B cell (primary cell): ENCODE measurements around the gene DOCK8. TPM values are rescaled to one million over a fixed set of nuclear protein-coding genes. Genes with fewer than 3 reads are reported as not detected.

ENCODE experiments used
- ATAC-seq: fragments of 200-7000 bp; cut with Tn5 transposase; one replicate; pipeline ENCODE4 v1.10.0; 2021; ENCODE audit warnings: low read depth, mild to moderate bottlenecking, moderate number of reproducible peaks, moderate library complexity
- CTCF ChIA-PET: fragments of 350-600 bp; sonication (Branson Sonifier 250); formaldehyde crosslinking; loops from one replicate; lab custom pipeline; 2021; ENCODE audit warnings: antibody characterized with exemption, inconsistent platforms; lab: Charles Lee
- POLR2A ChIA-PET: fragments of 350-600 bp; sonication (Branson Sonifier 250); formaldehyde crosslinking; loops from one replicate; lab custom pipeline; 2021; ENCODE audit warnings: antibody characterized with exemption; lab: Charles Lee
- DNase-seq: peaks from one replicate; pipeline ENCODE4 v3.0.0; 2013
- H2AFZ ChIP-seq: 2 replicates; pipeline ENCODE4 v1.6.1; 2012; ENCODE audit warnings: mild to moderate bottlenecking, low read depth, low read length; ENCODE audit not compliant: insufficient read depth, poor library complexity, severe bottlenecking
- H3K27ac ChIP-seq, 2 donors: 1 replicate in 1 of 2; 2 replicates in 1 of 2; pipeline ENCODE4 v1.5.1; 2012 to 2013; ENCODE audit warnings: low read length in 2 of 2, mild to moderate bottlenecking in 2 of 2, moderate library complexity in 1 of 2
- H3K27me3 ChIP-seq, 4 experiments: fragments of 200-600 bp in 1 of 4; sonication (generic) in 1 of 4; replicated peaks in 1 of 4; 1 replicate in 2 of 4; 2 replicates in 2 of 4; pipeline versions ENCODE4 v1.6.1 to v1.7.0; 2013 to 2016; ENCODE audit warnings: low read length in 3 of 4, mild to moderate bottlenecking in 2 of 4, mixed read lengths in 1 of 4, moderate library complexity in 1 of 4; ENCODE audit not compliant: insufficient read depth in 4 of 4, control insufficient read depth in 3 of 4; ENCODE audit errors: control extremely low read depth in 1 of 4
- H3K36me3 ChIP-seq, 2 experiments: replicated peaks in 1 of 2; 1 replicate in 1 of 2; 2 replicates in 1 of 2; pipeline versions ENCODE4 v1.6.1 to v1.7.1; 2013; ENCODE audit warnings: low read length in 1 of 2; ENCODE audit not compliant: insufficient read depth in 2 of 2, control insufficient read depth in 1 of 2; ENCODE audit errors: control extremely low read depth in 1 of 2, extremely low read depth in 1 of 2
- H3K4me1 ChIP-seq, 2 donors: fragments of 200-600 bp in 1 of 2; sonication (generic) in 1 of 2; 1 replicate in 1 of 2; 2 replicates in 1 of 2; pipeline versions ENCODE4 v1.5.1 to v1.6.1; 2013 to 2017; ENCODE audit warnings: low read length in 2 of 2; ENCODE audit not compliant: control insufficient read depth in 2 of 2, insufficient read depth in 2 of 2
- H3K4me2 ChIP-seq: replicated peaks from 2 replicates; pipeline ENCODE3; 2012; ENCODE audit warnings: mild to moderate bottlenecking, low read depth, low read length; ENCODE audit not compliant: poor library complexity, severe bottlenecking
- H3K4me3 ChIP-seq, 5 experiments: fragments of 200-600 bp in 1 of 5; sonication (generic) in 1 of 5; 1 replicate in 3 of 5; 2 replicates in 2 of 5; pipeline versions ENCODE4 v1.5.1 to v1.7.0; 2011 to 2016; ENCODE audit warnings: low read length in 4 of 5, mild to moderate bottlenecking in 4 of 5, low read depth in 2 of 5, control low read depth in 1 of 5, moderate library complexity in 1 of 5; ENCODE audit not compliant: insufficient read depth in 1 of 5; ENCODE audit errors: control extremely low read depth in 1 of 5, extremely low read depth in 1 of 5
- H3K79me2 ChIP-seq: fragments of 200-600 bp; sonication (generic); one replicate; pipeline ENCODE4 v1.6.0; 2016; ENCODE audit warnings: low read length; ENCODE audit not compliant: control insufficient read depth, insufficient read depth
- H3K9ac ChIP-seq: fragments of 200-600 bp; sonication (generic); 2 replicates; pipeline ENCODE4 v1.6.1; 2017; ENCODE audit warnings: mild to moderate bottlenecking, low read length, moderate library complexity
- H3K9me3 ChIP-seq, 3 donors: one replicate each; pipeline versions ENCODE4 v1.6.1 to v1.7.1; 2013; ENCODE audit warnings: low read length in 2 of 3; ENCODE audit not compliant: control insufficient read depth in 2 of 3, insufficient read depth in 1 of 3; ENCODE audit errors: control extremely low read depth in 1 of 3
- H4K20me1 ChIP-seq: 2 replicates; pipeline ENCODE4 v1.6.0; 2012; ENCODE audit warnings: mild to moderate bottlenecking, low read length; ENCODE audit not compliant: insufficient read depth, control insufficient read depth, poor library complexity, severe bottlenecking
- H3K27ac Mint-ChIP-seq: one replicate; pipeline ENCODE4 v1.8.0; 2021; ENCODE audit warnings: mixed read lengths
- H3K27me3 Mint-ChIP-seq: one replicate; pipeline ENCODE4 v1.8.0; 2021; ENCODE audit warnings: mixed read lengths
- H3K4me1 Mint-ChIP-seq: one replicate; pipeline ENCODE4 v1.8.0; 2021; ENCODE audit warnings: mixed read lengths
- H3K4me3 Mint-ChIP-seq: one replicate; pipeline ENCODE4 v1.8.0; 2021; ENCODE audit warnings: mixed read lengths
- H3K9me3 Mint-ChIP-seq: one replicate; pipeline ENCODE4 v1.8.0; 2022; ENCODE audit warnings: mixed read lengths; ENCODE audit not compliant: insufficient read depth
- EZH2 ChIP-seq: IDR thresholded peaks from 2 replicates; pipeline ENCODE4 v1.6.1; 2012; ENCODE audit warnings: borderline replicate concordance, low read depth, mild to moderate bottlenecking, moderate library complexity, low read length; ENCODE audit not compliant: insufficient read depth, poor library complexity, severe bottlenecking
- WGBS: methylation state at CpG from one replicate; pipeline ENCODE4 v1.1.5; 2013; ENCODE audit warnings: missing lambda C conversion rate; ENCODE audit not compliant: insufficient coverage; 5-methylcytosine and 5-hydroxymethylcytosine counted together
- intact Hi-C: fragments of 100-400 bp; cut with micrococcal nuclease; formaldehyde crosslinking; loops from one replicate; pipeline ENCODE4 v1.10.0; 2022
- polyA plus RNA-seq: library from polyadenylated mRNA; depleted of rRNA; stranded (reverse); fragments of >200 nt; gene quantifications from 2 replicates; pipeline ENCODE4 v1.2.3, GENCODE V29; 2012
- total RNA-seq, 2 donors: library from RNA; stranded (reverse); fragments of 120-200 nt in 1 of 2; gene quantifications; 1 replicate in 1 of 2; 2 replicates in 1 of 2; pipeline versions ENCODE4 v1.2.3 to v1.2.4, GENCODE V29; 2013 to 2022
- TF ChIP-seq, protein P1 (sequence below): fragments of 200-600 bp; IDR thresholded peaks from one replicate; pipeline ENCODE4 v1.8.0; 2022; ENCODE audit warnings: antibody characterized with exemption, mild to moderate bottlenecking

DOCK8 gene
- total and polyA plus RNA-seq, 2 donors (not counting 1 experiment from before 2014, with no cell fraction given): 47.6 to 288 TPM

DNA sequence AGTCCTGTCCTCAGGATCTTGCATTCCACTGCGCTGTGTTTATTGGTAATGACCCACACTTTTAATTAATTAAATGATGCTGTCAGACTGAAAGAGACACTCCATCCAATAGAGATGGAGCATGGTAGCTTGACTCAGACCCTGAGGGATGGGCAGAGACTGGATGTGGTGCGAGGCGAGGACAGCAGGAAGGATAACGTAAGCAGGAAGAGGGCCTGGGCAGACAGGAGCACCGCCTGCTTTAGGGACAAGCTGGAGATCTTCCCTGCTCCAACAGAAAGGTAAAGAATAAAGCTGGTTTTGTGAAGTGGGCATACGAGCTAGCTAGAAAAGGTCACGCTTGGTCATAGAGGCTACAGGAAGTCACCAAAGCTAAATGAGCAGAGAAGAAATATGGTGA lies 3.6 kb upstream of the DOCK8 start:
- Histone ChIP-seq H4K20me1 (no peaks in the 10 kb centered on the region), H3K4me3 (no peak overlapping the region), H2AFZ (no peak overlapping the region), H3K79me2 (peaks cover 5% of the 10 kb centered on the region), H3K9ac (no peak overlapping the region), H3K4me2 (no peak overlapping the region), H3K27me3 (no peaks in the 10 kb centered on the region), H3K9me3 (no peaks in the 10 kb centered on the region), H3K4me1 (peaks cover 7 to 14% of the 10 kb centered on the region in 2 donors), H3K36me3 (no peaks in the 10 kb centered on the region), H3K27ac (no peak overlapping the region)
- H3K4me3 Mint-ChIP-seq: no peak overlapping the region
- H3K9me3 Mint-ChIP-seq: no peaks in the 10 kb centered on the region
- ATAC-seq (no peak), DNase-seq (no peak)
- intact Hi-C loops: no loop called here
- ChIA-PET CTCF (no interaction called here), POLR2A (no interaction called here)
- H3K27me3 Mint-ChIP-seq: no peaks in the 10 kb centered on the region
- peaks cover 14% of the 10 kb centered on the region for H3K4me1 Mint-ChIP-seq
- 97% methylated on average over 6 of the region's 7 CpGs for WGBS
- no peak overlapping the region for H3K27ac Mint-ChIP-seq
- TF ChIP-seq, protein P1, sequence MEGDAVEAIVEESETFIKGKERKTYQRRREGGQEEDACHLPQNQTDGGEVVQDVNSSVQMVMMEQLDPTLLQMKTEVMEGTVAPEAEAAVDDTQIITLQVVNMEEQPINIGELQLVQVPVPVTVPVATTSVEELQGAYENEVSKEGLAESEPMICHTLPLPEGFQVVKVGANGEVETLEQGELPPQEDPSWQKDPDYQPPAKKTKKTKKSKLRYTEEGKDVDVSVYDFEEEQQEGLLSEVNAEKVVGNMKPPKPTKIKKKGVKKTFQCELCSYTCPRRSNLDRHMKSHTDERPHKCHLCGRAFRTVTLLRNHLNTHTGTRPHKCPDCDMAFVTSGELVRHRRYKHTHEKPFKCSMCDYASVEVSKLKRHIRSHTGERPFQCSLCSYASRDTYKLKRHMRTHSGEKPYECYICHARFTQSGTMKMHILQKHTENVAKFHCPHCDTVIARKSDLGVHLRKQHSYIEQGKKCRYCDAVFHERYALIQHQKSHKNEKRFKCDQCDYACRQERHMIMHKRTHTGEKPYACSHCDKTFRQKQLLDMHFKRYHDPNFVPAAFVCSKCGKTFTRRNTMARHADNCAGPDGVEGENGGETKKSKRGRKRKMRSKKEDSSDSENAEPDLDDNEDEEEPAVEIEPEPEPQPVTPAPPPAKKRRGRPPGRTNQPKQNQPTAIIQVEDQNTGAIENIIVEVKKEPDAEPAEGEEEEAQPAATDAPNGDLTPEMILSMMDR: no peak

DNA sequence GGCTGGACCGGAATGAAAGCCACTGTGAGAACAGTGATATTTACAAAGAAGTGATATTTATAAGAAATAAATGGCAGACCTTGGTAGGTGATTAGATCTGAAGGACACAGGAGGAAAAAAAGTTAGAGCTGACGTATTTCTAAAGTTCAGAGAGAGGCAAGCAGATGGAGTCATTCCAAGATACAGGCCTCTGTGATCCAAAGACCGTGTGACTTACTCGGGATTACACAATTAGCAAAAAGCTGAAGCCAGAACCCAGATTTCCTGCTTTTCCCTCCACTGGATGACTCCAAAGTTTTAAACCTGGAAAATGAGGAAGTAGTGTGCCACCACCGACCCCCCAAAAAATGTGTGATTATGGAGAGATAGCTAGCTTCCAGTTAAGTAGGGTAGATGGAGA lies 3.1 kb upstream of the DOCK8 start:
- 72% methylated on average over 5 of the region's 5 CpGs for WGBS
- intact Hi-C loops: no loop called here

More for the DNA sequence above, 3.1 kb upstream of the DOCK8 start:
- H3K4me1 Mint-ChIP-seq: peaks cover 19% of the 10 kb centered on the region
- Histone ChIP-seq H3K4me2 (no peak overlapping the region), H2AFZ (no peak overlapping the region), H4K20me1 (no peaks in the 10 kb centered on the region), H3K27ac (no peak overlapping the region), H3K36me3 (no peaks in the 10 kb centered on the region), H3K4me1 (peaks cover 13 to 20% of the 10 kb centered on the region in 2 donors), H3K79me2 (peaks cover 10% of the 10 kb centered on the region), H3K27me3 (no peaks in the 10 kb centered on the region), H3K9ac (no peak overlapping the region), H3K9me3 (no peaks in the 10 kb centered on the region), H3K4me3 (no peak overlapping the region)
- no peak overlapping the region for H3K27ac Mint-ChIP-seq
- ATAC-seq (no peak), DNase-seq (no peak)
- H3K4me3 Mint-ChIP-seq: no peak overlapping the region
- H3K9me3 Mint-ChIP-seq: no peaks in the 10 kb centered on the region
- no peaks in the 10 kb centered on the region for H3K27me3 Mint-ChIP-seq
- POLR2A ChIA-PET: no interaction called here
- CTCF ChIA-PET: no interaction called here
- TF ChIP-seq, protein P1: no peak
- TF ChIP-seq EZH2: no peak
